SK-N-SH (cell line): Measurements from ENCODE around the gene ANKRD36C. TPM values are rescaled to one million over a fixed set of nuclear protein-coding genes. Genes with fewer than 3 reads are reported as not detected.
"Not testable (repeated sequence)": the region's sequence is repeated elsewhere in the genome, so short reads cannot be mapped to it uniquely, and the experiment has no call there.

Source experiments
- CTCF ChIA-PET: fragments of 300-600, 350-600 bp; formaldehyde crosslinking; extraction: SDS; loops from one replicate; lab custom pipeline; 2021; lab: Yijun Ruan, JAX
- POLR2A ChIA-PET: fragments of 350-600 bp; sonication (Branson Sonifier 250); formaldehyde crosslinking; extraction: SDS; loops from one replicate; lab custom pipeline; 2020; ENCODE audit warnings: antibody characterized with exemption, inconsistent platforms; lab: Yijun Ruan, JAX
- DNase-seq: peaks from one replicate; pipeline ENCODE4 v3.0.0; 2012
- H2AFZ ChIP-seq: fragments of 200-600 bp; sonication (generic); 2 replicates; pipeline ENCODE4 v1.8.1; 2016; ENCODE audit warnings: antibody characterized with exemption, mild to moderate bottlenecking, low read depth
- H3F3A ChIP-seq: fragments of 200-600 bp; sonication (generic); replicated peaks from 2 replicates; pipeline ENCODE3; 2016; ENCODE audit warnings: antibody characterized with exemption, mild to moderate bottlenecking; ENCODE audit not compliant: insufficient read depth
- H3K27ac ChIP-seq, 2 experiments: fragments of 200-500 bp in 1 of 2; fragments of 200-600 bp in 1 of 2; sonication (Bioruptor generic) in 1 of 2; sonication (generic), shearing (Covaris generic) in 1 of 2; 2 replicates each; pipeline versions ENCODE4 v1.5.1 to v1.6.1; 2014 to 2016; ENCODE audit warnings: low read depth in 2 of 2, inconsistent platforms in 1 of 2, low read length in 1 of 2, mild to moderate bottlenecking in 1 of 2, mixed read lengths in 1 of 2
- H3K27me3 ChIP-seq: fragments of 200-600 bp; sonication (generic), shearing (Covaris generic); 2 replicates; pipeline ENCODE4 v1.6.1; 2016; ENCODE audit warnings: mixed run types; ENCODE audit not compliant: insufficient read depth
- H3K36me3 ChIP-seq, 2 experiments: fragments of 200-500 bp in 1 of 2; fragments of 200-600 bp in 1 of 2; sonication (Bioruptor generic) in 1 of 2; sonication (generic) in 1 of 2; replicated peaks in 1 of 2; 2 replicates each; pipeline versions ENCODE3 to v1.5.1; 2014 to 2016; ENCODE audit warnings: low read length in 1 of 2, mild to moderate bottlenecking in 1 of 2; ENCODE audit not compliant: insufficient read depth in 2 of 2, control insufficient read depth in 1 of 2
- H3K4me1 ChIP-seq, 2 experiments: fragments of 200-500 bp in 1 of 2; fragments of 200-600 bp in 1 of 2; sonication (Bioruptor generic) in 1 of 2; sonication (generic), shearing (Covaris generic) in 1 of 2; 2 replicates each; pipeline versions ENCODE4 v1.5.1 to v1.6.1; 2014 to 2016; ENCODE audit warnings: low read depth in 1 of 2, low read length in 1 of 2, mixed run types in 1 of 2; ENCODE audit not compliant: insufficient read depth in 2 of 2, control insufficient read depth in 1 of 2
- H3K4me2 ChIP-seq: fragments of 200-600 bp; sonication (generic), shearing (Covaris generic); 2 replicates; pipeline ENCODE4 v1.6.1; 2017; ENCODE audit warnings: mixed run types
- H3K4me3 ChIP-seq, 2 experiments: fragments of 200-500 bp in 1 of 2; fragments of 200-600 bp in 1 of 2; sonication (Bioruptor generic) in 1 of 2; sonication (generic), shearing (Covaris generic) in 1 of 2; 2 replicates each; pipeline versions ENCODE4 v1.5.1 to v1.8.1; 2014 to 2016; ENCODE audit warnings: low read depth in 2 of 2, inconsistent platforms in 1 of 2, low read length in 1 of 2, mild to moderate bottlenecking in 1 of 2, mixed read lengths in 1 of 2, moderate library complexity in 1 of 2
- H3K79me2 ChIP-seq: fragments of 200-600 bp; sonication (generic); 2 replicates; pipeline ENCODE4 v1.8.1; 2017; ENCODE audit warnings: mild to moderate bottlenecking; ENCODE audit not compliant: insufficient read depth
- H3K9ac ChIP-seq: fragments of 200-600 bp; sonication (generic); 2 replicates; pipeline ENCODE4 v1.6.1; 2017; ENCODE audit warnings: mixed run types
- H3K9me2 ChIP-seq: fragments of 200-600 bp; sonication (generic); 2 replicates; pipeline ENCODE4 v1.6.1; 2017; ENCODE audit warnings: mixed run types
- H3K9me3 ChIP-seq: fragments of 200-600 bp; sonication (generic); 2 replicates; pipeline ENCODE4 v1.6.1; 2017; ENCODE audit warnings: mixed run types, mild to moderate bottlenecking, moderate library complexity
- H4K20me1 ChIP-seq: fragments of 200-600 bp; sonication (generic); 2 replicates; pipeline ENCODE4 v1.6.1; 2017; ENCODE audit warnings: mild to moderate bottlenecking, mixed run types; ENCODE audit not compliant: insufficient read depth
- WGBS: methylation state at CpG from one replicate; pipeline ENCODE4 v1.1.6; 2017; ENCODE audit warnings: low lambda C conversion rate; 5-methylcytosine and 5-hydroxymethylcytosine counted together
- polyA plus RNA-seq, 3 experiments: library from polyadenylated mRNA; depleted of rRNA; stranded (reverse); fragments of >200 nt; gene quantifications; 2 replicates each; pipeline ENCODE4 v1.2.3, GENCODE V29; 2012
- TF ChIP-seq, protein P1 (sequence below): fragments of 200-600 bp; sonication (generic); IDR thresholded peaks from 2 replicates; pipeline ENCODE4 v1.6.1; 2017; ENCODE audit warnings: antibody characterized with exemption, mild to moderate bottlenecking, moderate library complexity

The ANKRD36C gene
- polyA plus RNA-seq, 1 of the 3 experiments (the other 2 are of a cell fraction), result 1.8 TPM

DNA sequence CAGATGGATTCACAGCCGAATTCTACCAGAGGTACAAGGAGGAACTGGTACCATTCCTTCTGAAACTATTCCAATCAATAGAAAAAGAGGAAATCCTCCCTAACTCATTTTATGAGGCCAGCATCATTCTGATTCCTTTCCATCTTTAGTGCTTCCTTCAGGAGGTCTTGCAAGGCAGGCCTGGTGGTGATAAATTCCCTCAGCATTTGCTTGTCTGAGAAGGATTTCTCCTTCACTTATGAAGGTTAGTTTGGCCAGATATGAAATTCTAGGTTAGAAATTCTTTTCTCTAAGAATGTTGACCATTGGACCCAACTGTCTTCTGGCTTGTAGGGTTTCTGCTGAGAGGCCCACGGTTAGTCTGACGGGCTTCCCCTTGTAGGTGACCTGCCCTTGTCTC, 167.4 kb downstream of the ANKRD36C start:
- H3K4me3 ChIP-seq, H4K20me1 ChIP-seq, H3K9ac ChIP-seq, CTCF ChIA-PET, POLR2A ChIA-PET, H3K4me2 ChIP-seq, H3K9me2 ChIP-seq, H3K27ac ChIP-seq, H3K27me3 ChIP-seq, H3K36me3 ChIP-seq, H2AFZ ChIP-seq, H3K4me1 ChIP-seq, H3K79me2 ChIP-seq, H3F3A ChIP-seq, DNase-seq: not testable (repeated sequence)
- WGBS, result 93% methylated on average over 2 of the region's 3 CpGs
- peaks cover 18% of the 10 kb centered on the region; the same call in 1 of the 2 replicates for H3K9me3 ChIP-seq

DNA sequence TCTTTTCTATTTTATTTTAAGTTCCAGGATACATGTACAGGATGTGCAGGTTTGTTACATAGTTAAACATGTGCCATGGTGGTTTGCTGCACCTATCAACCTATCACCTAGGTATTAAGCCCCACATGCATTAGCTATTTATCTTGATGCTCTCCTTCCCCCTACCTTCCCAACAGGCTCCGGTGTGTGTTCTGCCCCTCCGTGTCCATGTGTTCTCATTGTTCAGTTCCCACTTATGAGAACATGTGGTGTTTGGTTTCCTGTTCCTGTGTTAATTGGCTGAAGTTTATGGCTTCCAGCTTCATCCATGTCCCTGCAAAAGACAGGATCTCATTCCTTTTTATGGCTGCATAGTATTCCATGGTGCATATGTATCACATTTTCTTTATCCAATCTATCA, 174.1 kb downstream of the ANKRD36C start:
- DNase-seq, H3K4me1 ChIP-seq, CTCF ChIA-PET, H3K4me3 ChIP-seq, H2AFZ ChIP-seq, H3K27me3 ChIP-seq, H3K9ac ChIP-seq, H3F3A ChIP-seq, H4K20me1 ChIP-seq, H3K36me3 ChIP-seq, H3K27ac ChIP-seq, H3K4me2 ChIP-seq, POLR2A ChIA-PET, H3K9me2 ChIP-seq, H3K79me2 ChIP-seq: not testable (repeated sequence)
- 100% methylated on average over 2 of the region's 2 CpGs for WGBS
- H3K9me3 ChIP-seq, result peaks cover 25% of the 10 kb centered on the region; the same call in 1 of the 2 replicates

DNA sequence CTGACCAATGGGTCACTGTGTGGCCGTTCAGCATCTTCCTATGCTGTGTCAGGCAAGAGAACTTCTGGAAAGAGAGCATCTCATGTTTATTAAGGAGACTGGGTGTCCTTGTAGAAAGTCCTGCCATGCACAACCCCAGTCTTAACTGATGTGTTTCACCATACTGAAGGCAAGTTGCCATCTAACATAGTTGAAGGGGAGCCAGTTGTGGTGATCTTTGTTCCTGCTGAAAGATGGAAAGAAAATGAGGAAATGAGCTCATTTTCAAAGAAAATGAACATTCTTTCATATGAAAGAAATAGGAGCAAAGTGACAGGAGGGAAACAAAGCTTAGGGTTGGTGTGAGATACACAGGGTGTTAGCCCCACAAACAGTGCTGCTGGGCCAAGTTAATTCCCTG, 178.3 kb downstream of the ANKRD36C start:
- H3K9ac ChIP-seq, H3K4me2 ChIP-seq, H3F3A ChIP-seq, POLR2A ChIA-PET, H4K20me1 ChIP-seq, H2AFZ ChIP-seq, H3K4me1 ChIP-seq, H3K79me2 ChIP-seq, H3K4me3 ChIP-seq, H3K9me2 ChIP-seq, H3K36me3 ChIP-seq, H3K27ac ChIP-seq, H3K27me3 ChIP-seq, H3K9me3 ChIP-seq, CTCF ChIA-PET, DNase-seq: not testable (repeated sequence)
- 81% methylated on average over 1 of the region's 1 CpG for WGBS

DNA sequence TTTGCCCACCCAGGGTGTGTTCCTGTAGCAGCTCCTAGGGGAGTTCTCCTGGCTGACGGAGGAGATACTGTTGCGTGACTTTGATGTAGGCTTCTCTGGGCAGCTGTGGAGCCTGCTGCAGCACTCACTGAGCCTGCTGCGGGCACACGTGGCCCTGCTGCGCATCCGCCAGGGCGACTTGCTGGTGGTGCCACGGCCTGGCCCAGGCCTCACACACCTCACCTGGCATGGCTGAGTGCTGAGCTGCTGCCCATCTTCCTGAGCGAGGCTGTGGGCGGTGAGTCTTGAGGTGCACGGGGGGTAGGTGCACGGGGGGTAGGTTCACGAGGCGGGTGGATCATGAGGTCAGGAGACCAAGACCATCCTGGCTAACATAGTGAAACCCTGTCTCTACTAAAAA, 191.7 kb downstream of the ANKRD36C start:
- no peak overlapping the region for H3K9ac ChIP-seq
- peak; percentile 0 for DNase-seq
- no peak overlapping the region for H3K27ac ChIP-seq
- no peaks in the 10 kb centered on the region for H3K36me3 ChIP-seq
- H2AFZ ChIP-seq, result no peak overlapping the region
- no peak overlapping the region for H3K4me2 ChIP-seq
- POLR2A ChIA-PET, result no interaction called here
- no peaks in the 10 kb centered on the region for H3K79me2 ChIP-seq
- no peak overlapping the region for H3K4me3 ChIP-seq
- TF ChIP-seq, protein P1, sequence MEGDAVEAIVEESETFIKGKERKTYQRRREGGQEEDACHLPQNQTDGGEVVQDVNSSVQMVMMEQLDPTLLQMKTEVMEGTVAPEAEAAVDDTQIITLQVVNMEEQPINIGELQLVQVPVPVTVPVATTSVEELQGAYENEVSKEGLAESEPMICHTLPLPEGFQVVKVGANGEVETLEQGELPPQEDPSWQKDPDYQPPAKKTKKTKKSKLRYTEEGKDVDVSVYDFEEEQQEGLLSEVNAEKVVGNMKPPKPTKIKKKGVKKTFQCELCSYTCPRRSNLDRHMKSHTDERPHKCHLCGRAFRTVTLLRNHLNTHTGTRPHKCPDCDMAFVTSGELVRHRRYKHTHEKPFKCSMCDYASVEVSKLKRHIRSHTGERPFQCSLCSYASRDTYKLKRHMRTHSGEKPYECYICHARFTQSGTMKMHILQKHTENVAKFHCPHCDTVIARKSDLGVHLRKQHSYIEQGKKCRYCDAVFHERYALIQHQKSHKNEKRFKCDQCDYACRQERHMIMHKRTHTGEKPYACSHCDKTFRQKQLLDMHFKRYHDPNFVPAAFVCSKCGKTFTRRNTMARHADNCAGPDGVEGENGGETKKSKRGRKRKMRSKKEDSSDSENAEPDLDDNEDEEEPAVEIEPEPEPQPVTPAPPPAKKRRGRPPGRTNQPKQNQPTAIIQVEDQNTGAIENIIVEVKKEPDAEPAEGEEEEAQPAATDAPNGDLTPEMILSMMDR, result no peak
- TF ChIP-seq, all 33 proteins: peak for 0
- no peaks in the 10 kb centered on the region for H3K4me1 ChIP-seq
- 48% methylated on average over 5 of the region's 14 CpGs for WGBS
- H3K27me3 ChIP-seq, result no peaks in the 10 kb centered on the region
- H4K20me1 ChIP-seq, result no peaks in the 10 kb centered on the region
- H3K9me2 ChIP-seq, result no peaks in the 10 kb centered on the region
- CTCF ChIA-PET, result no interaction called here
- no peaks in the 10 kb centered on the region for H3F3A ChIP-seq
- H3K9me3 ChIP-seq, result no peaks in the 10 kb centered on the region

DNA sequence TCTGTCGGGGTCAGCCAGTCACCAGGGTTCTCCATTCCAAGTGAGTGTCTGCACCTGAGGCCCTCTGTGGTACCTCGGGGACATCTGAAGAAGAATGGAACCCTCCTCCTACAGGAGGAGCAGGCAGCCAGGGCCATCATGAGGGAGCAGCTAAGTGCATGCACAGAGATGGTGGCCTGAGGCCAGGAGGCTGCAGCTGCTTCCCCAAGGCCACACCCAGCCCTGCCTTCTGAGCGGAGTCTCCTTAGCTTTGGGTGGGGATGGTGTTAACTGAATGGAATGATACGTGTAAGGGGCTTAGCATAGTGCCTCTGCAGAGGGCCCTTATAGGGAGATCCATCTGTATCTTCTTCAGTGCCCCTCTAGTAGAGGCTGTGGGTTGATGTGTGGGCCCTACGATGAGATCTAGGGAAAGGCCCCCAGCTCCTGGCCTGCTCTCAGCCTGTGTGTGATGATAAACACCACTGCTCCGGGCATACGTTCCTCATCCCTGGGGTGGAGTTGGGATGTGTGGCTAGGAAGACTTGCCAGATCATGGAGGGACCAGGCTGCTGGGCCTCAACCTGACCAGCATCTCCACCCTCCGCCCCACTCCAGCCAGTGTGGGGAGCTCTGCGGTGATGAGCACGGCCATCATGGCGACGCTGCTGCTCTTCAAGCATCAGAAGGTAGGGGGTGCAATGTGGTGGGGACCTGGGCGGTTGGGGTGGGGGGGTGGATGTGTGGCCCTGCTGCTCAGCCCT, 192.3 kb downstream of the ANKRD36C start:
- H3K9me2 ChIP-seq, result not testable (repeated sequence)

More for the DNA sequence above, 192.3 kb downstream of the ANKRD36C start:
- H3K4me2 ChIP-seq, H3K4me1 ChIP-seq, CTCF ChIA-PET, H3K27me3 ChIP-seq, H3K79me2 ChIP-seq, H3K4me3 ChIP-seq, H4K20me1 ChIP-seq, H3K9ac ChIP-seq, H3K9me3 ChIP-seq, POLR2A ChIA-PET, H3K36me3 ChIP-seq, H3K27ac ChIP-seq, H3F3A ChIP-seq, H2AFZ ChIP-seq: not testable (repeated sequence)
- peak; percentile 1 for DNase-seq
- WGBS, result 69% methylated on average over 7 of the region's 13 CpGs
